IPS DF 19.7 (cell line): ENCODE results near the gene RAB3A.

ENCODE experiments used
- DNase-seq: peaks from one replicate; pipeline ENCODE4 v3.0.0-alpha.2; 2013; ENCODE audit warnings: low read depth, low spot score

The RAB3A gene

GRCh38 chr19:18197306-18197705 lies 6.5 kb downstream of the RAB3A start:
- DNase-seq = no peak

DNA sequence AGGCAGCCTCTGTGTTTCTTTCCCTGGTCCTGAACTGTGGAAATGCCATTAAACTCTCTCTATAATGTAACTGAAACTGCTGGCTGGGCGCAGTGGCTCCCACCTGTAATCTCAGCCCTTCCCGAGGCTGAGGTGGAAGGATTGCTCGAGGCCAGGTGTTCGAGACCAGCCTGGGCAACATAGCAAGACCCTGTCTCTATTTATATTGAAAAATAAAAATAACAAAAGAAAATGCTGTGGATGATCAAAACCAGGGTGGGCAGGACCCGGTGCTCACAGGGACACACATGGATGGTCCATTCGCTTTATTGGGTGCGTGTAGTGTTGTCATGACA lies 7.4 kb downstream of the RAB3A start:
- no peak for DNase-seq

DNA sequence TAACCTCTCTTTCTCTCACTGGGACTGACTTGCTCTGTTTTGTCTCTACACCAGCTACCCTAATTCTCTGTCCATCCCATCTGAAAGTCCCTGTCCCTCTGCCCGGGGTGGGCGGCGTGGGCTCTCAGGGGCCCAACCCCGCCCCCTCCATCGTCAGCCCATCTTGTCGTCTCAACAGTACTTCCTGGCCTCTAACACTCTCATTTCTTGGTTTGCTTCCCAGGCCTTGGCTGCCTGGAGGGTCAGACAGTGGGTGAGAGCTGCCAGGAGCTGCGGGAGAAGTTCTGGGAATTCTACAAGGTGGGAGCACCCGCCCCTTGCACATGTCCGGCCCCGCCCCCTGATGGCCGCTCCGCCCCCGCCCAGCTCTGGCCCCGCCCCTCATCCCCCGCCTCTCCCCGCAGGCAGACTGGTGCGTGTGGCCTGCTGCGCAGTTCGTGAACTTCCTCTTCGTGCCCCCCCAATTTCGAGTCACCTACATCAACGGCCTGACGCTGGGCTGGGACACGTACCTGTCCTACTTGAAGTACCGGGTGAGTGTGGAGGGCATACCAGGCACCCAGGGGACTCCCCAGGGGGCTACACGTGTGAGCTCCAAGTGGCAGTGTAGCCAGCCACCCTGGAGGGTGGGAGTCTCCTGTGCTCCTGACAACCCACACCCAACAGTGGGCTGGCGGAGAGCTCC lies 9.1 kb downstream of the RAB3A start:
- DNase-seq = no peak

DNA sequence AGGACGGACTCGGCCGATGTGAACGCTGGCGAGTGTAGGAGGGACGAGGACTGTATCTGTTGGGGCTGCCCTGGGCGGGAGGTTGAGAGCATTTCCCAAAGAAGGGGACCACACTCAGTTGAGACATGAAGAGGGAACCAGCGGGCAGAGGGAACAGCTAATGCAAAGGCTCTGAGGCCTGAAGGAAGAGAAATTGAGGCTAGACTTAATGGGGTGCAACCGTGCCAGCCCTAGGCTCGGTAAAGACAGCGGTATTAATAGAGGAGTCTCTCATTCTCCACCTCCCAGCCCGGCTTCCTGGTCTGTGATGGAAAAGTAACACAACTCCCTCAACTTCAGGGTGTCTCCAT lies 9.7 kb downstream of the RAB3A start:
- no peak for DNase-seq

GRCh38 chr19:18193388-18194180 lies 10.3 kb downstream of the RAB3A start:
- no peak for DNase-seq

- peak; percentile 99 for DNase-seq
These were observed 11.0 kb downstream of the RAB3A start, which contains the start of gene MPV17L2 for GRCh38 chr19:18192673-18193387. Gene MPV17L2, plus strand, starts transcription at chr19:18193218. Its CDS starts 64 bp downstream, at chr19:18193282.

DNA sequence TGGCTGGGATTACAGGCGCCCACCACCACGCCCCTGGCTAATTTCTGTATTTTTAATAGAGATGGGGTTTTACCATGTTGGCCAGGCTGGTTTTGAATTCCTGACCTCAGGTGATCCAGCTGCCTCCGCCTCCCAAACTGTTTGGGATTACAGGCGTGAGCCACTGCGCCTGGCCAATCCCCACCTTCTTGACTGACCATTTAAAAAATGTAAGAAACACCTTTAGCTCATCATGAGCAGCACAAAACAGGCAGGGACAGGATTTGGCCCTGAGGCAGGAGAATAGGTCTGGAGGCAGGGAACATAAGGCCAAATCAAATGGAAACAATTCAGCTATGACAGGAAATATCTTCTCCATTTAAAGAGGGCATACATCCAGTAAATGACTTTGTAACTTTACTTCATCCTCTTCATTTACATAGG lies 12.2 kb downstream of the RAB3A start:
- no peak for DNase-seq

- no peak for DNase-seq
These were observed 13.6 kb downstream of the RAB3A start for GRCh38 chr19:18190278-18190677.

GRCh38 chr19:18185538-18185937 lies 18.3 kb downstream of the RAB3A start:
- no peak for DNase-seq

DNA sequence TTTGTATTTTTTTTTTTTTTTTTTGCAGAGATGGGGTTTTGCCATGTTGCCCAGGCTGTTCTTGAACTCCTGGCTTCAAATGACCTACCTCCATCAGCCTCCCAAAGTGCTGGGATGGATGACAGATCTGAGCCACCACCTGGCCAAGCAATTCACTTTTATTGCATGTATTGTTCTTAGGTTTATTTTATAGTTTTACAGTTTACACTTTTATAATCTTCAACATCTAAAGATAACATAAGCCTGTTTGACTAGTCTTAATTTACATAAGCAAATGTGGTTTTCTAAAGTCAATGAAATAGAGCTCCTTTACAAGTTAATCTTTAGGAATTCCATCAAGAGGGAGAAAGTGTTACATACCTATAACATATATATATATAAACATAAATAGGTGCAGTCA lies 20.3 kb downstream of the RAB3A start:
- no peak for DNase-seq

DNA sequence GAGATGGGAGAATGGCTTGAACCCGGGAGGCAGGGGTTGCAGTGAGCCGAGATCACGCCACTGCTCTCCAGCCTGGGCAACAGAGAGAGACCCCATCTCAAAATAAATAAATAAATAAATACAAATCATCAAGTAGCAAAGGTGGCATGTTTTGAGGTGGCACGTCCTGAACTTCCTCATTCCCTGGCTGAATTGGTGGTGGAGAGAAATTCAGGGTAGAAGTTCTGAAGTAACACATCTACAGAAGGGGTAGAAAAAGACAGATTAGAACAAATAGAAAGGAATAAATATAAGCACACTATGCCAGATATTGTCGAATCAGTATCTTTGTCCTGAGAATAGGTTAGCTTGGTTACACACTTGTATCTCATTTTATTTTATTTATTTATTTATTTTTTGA lies 23.9 kb downstream of the RAB3A start:
- DNase-seq = no peak

DNA sequence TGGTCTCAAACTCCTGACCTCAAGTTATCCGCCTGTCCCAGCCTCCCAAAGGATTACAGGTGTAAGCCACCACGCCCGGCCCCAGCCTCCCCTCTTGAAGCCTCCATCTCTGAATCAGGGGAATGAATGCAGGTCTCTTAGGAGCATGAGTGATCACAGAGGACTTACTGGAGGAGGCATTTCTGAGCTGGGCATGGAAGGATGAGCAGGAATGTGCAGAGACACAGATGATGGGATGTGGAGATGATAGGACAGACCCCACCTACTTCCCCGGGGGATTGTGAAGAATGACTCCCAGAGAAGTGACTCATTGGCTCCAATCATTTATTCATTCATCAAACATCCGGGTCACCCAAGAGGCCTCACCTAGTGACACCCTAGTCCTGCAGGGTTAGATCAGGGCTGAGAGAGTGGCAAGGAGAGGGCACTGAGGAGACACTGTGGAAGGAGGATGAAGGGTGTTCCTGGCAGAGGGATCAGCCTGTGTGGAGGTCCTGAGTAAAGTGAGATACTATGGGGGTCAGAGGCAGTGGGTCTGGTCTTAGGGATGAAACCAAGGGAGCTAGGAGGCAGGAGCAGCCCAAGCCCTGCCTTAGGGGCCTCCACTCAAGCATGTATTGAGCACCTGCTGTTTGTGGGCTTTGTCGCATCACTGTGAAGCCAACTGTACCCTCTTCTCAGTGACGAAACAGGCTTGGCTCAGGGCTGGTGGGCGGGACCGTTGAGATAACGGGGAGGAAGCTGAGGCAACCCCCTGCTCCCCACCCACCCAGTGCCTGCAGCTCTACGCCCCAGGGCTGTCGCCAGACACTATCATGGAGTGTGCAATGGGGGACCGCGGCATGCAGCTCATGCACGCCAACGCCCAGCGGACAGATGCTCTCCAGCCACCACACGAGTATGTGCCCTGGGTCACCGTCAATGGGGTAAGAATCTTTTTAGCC lies 27.2 kb downstream of the RAB3A start:
- DNase-seq = no peak

GRCh38 chr19:18174983-18175382 lies 28.9 kb downstream of the RAB3A start:
- DNase-seq = no peak

- DNase-seq = no peak
These were observed 30.1 kb downstream of the RAB3A start, which contains the start of gene IFI30 for GRCh38 chr19:18173572-18174288. Gene IFI30, plus strand, starts transcription at chr19:18173813. Its CDS starts 29 bp downstream, at chr19:18173842.

DNA sequence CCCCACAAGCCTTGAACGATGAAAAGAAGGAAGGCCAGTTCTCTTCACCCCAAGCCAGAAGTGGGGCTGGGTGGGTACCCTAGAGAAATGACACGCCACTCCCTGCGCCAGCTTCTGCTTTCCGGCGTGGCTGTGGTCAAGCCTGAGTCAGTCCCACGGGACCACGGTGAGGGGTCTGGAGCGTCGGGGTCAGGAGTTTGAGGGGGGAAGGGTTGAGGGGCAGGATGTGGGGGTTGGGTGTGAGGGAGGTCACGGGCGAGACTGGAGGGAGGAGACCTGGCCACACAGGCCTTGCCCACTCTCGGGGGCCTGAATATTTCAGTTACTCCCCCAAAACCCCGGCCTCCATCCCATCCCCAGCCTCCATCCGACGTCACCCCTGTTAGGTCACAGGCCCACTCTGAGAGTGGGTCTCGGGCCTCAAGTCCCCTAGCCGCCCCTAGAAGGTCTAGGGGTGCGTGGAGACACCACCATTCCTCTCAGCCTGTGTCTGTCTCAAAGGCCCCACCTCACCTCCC lies 30.7 kb downstream of the RAB3A start:
- no peak for DNase-seq

GRCh38 chr19:18172331-18173053 lies 31.4 kb downstream of the RAB3A start:
- DNase-seq = no peak

DNA sequence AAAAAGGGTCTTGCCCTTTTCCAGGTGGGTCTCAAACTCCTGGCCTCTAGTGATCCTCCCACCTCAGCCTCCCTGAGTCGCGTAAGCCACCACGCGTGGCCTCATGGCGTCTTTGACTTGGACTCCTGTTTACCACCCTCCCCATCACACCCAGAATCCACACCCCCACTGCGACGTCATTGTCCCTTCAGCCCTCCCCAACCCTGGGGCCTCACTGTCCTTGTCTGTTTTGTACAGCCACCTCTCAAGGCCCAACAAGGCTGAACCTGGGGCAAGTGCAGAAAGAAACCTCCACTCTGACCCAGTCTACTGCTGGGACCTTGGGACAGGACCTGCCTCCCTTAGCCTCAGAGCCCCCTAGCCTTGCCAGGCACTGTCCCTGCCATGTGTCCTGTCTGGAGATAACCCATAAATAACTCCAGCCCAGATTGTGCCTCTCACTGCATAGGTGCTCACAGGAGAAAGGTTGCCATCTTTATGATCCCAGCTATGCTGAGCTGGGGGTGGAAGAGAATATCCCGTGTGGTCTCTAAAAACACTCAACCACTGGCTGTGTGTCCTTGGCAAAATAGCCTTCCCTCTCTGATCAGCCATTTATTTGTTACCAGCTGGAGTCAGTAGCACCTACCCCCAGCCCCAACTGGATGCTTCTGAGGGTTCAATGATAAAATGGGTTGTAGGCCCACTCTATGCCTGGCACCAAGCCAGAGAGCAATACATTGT lies 32.1 kb downstream of the RAB3A start:
- no peak for DNase-seq

- DNase-seq = no peak
These were observed 33.1 kb downstream of the RAB3A start for GRCh38 chr19:18170714-18171255.
